Measurements from ENCODE around the gene RPL27A.
A peak's percentile ranks its signal among the peaks of the same experiment; 100 is the strongest.

RPL27A gene

GRCh38 chr11:8684600-8685290 lies 2.2 kb downstream of the RPL27A start:
- peak overlapping the region; percentile 70 for H3K4me3 ChIP-seq (ENCODE audit: low read length)
- DNase-seq (ENCODE audit: low read depth): no peak
- no peak for TF ChIP-seq CTCF (IDR thresholded peaks at IDR 0.05; ENCODE audit: insufficient read depth, low read depth, low read length, missing control alignments)

GRCh38 chr11:8685306-8685705 lies 2.7 kb downstream of the RPL27A start:
- no peak overlapping the region for H3K4me3 ChIP-seq (ENCODE audit: low read length)
- TF ChIP-seq CTCF (IDR thresholded peaks at IDR 0.05; ENCODE audit: insufficient read depth, low read depth, low read length, missing control alignments): no peak
- DNase-seq (ENCODE audit: low read depth): no peak

GRCh38 chr11:8685820-8686219 lies 3.2 kb downstream of the RPL27A start:
- H3K4me3 ChIP-seq (ENCODE audit: low read length): no peak overlapping the region
- no peak for DNase-seq (ENCODE audit: low read depth)
- TF ChIP-seq CTCF (IDR thresholded peaks at IDR 0.05; ENCODE audit: insufficient read depth, low read depth, low read length, missing control alignments): no peak

GRCh38 chr11:8686325-8686724 lies 3.7 kb downstream of the RPL27A start:
- H3K4me3 ChIP-seq (ENCODE audit: low read length): no peak overlapping the region
- no peak for TF ChIP-seq CTCF (IDR thresholded peaks at IDR 0.05; ENCODE audit: insufficient read depth, low read depth, low read length, missing control alignments)
- DNase-seq (ENCODE audit: low read depth): no peak

GRCh38 chr11:8688414-8689362 lies 6.1 kb downstream of the RPL27A start:
- TF ChIP-seq CTCF (IDR thresholded peaks at IDR 0.05; ENCODE audit: insufficient read depth, low read depth, low read length, missing control alignments): no peak
- H3K4me3 ChIP-seq (ENCODE audit: low read length): peak overlapping the region; percentile 73
- DNase-seq (ENCODE audit: low read depth): peak; percentile 94

- peak overlapping the region; percentile 73 for H3K4me3 ChIP-seq (ENCODE audit: low read length)
- no peak for TF ChIP-seq CTCF (IDR thresholded peaks at IDR 0.05; ENCODE audit: insufficient read depth, low read depth, low read length, missing control alignments)
- no peak for DNase-seq (ENCODE audit: low read depth)
Observed at GRCh38 chr11:8689726-8690255, 7.2 kb downstream of the RPL27A start.
